ENCODE data around the gene CNBP.
"Not testable (repeated sequence)": the region's sequence is repeated elsewhere in the genome, so short reads cannot be mapped to it uniquely, and the experiment has no call there.

The CNBP gene

DNA sequence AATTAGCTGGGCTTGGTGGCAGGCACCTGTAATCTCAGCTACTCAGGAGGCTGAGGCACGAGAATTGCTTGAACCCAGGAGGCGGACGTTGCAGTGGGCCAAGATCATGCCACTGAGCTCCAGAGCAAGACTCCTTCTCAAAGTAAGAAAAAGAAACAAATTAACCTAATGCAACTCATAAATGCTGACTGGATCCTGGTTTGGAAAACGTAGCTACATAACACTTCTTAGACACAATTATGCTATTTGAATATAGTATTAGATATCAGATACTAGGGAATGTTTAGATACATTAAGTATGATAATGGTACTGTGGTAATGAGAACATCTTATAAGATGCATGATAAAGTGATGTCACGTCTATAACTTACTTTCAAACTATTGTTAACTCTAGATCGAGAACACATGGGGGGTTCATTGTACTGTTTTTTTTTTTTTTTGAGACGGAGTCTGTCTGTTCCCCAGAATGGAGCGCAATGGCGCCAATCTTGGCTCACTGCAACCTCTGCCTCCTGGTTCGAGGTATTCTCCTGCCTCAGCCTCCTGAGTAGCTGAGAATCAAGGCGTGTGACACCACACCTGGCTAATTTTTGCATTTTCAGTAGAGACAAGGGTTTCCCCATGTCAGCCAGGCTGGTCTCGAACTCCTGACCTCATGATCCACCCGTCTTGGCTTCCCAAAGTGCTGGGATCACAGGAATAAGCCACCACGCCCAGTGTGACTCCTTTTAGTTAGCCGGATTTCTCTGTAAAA lies 16.9 kb downstream of the CNBP start:
- TF ChIP-seq CTCF (IDR thresholded peaks at IDR 0.05; ENCODE audit: low read depth, low read length), result no peak
- no peak overlapping the region for H3K4me3 ChIP-seq (ENCODE audit: low read depth, low read length)

DNA sequence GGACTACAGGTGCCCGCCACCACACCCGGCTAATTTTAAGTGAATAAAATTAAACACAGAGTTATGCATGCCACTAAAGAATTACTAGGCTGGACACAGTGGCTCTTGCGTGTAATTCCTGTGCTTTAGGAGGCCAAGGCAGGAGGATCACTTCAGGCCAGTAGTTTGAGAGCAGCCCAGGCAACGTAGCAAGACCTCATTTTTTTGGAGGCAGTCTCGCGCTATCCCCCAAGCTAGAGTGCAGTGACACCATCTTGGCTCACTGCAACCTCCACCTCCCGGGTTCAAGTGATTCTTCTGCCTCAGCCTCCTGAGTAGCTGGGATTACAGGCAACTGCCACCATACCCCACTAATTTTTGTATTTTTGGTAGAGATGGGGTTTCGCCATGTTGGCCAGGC lies 18.1 kb downstream of the CNBP start:
- not testable (repeated sequence) for H3K4me3 ChIP-seq (ENCODE audit: low read depth, low read length)

DNA sequence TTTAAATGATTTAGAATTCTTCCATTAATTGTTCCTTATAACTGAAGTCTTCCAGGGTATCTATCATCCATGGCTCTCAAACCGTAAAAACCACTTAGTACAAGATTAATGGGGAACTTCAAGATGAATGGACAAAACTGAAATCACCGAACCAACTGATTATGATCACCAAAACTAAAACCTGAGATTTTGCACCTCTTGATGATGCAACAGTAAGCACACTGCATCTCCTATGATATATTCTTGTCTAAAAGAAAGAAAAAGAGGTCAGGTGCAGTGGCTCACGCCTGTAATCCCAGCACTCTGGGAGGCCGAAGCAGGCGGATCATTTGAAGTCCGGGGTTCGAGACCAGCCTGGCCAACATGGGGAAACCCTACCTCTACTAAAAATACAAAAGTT lies 19.2 kb downstream of the CNBP start:
- no peak overlapping the region for H3K4me3 ChIP-seq (ENCODE audit: low read depth, low read length)
- no peak for TF ChIP-seq CTCF (IDR thresholded peaks at IDR 0.05; ENCODE audit: low read depth, low read length)

- TF ChIP-seq CTCF (IDR thresholded peaks at IDR 0.05; ENCODE audit: low read depth, low read length), result peak; percentile 16; the same call in 1 of the 2 replicates
- H3K4me3 ChIP-seq (ENCODE audit: low read depth, low read length), result no peak overlapping the region
Measured at GRCh38 chr3:129162729-129163579, 20.7 kb downstream of the CNBP start.

DNA sequence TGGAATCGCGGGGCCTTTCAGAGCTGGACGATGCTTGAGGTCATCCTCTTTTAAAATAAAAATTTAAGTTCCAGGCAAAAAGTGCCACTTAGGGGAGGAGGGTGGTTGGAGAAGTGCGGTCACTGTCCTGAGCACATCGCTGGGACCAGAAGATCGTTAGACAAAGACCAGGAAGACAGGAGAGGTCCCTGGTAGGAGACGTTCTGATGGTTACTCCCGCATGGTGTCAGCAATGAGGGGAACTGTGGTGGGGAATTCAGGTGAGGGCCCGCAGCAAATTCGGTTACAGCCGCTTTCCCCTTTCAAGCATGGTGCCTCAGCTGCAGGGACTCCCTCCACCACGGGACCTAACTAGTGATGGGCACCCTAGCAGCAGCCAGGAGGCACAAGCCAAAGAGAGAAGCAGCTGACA lies 21.8 kb downstream of the CNBP start:
- no peak for TF ChIP-seq CTCF (IDR thresholded peaks at IDR 0.05; ENCODE audit: low read depth, low read length)
- peak overlapping the region; percentile 95 for H3K4me3 ChIP-seq (ENCODE audit: low read depth, low read length)

GRCh38 chr3:129160891-129161859 lies 22.5 kb downstream of the CNBP start, which contains the start of gene ISY1:
Gene ISY1 (minus strand): TSS chr3:129161063. CDS start chr3:129160975, 88 bp downstream.
- TF ChIP-seq CTCF (IDR thresholded peaks at IDR 0.05; ENCODE audit: low read depth, low read length), result peak; percentile 91

GRCh38 chr3:129144786-129145185 lies 38.9 kb downstream of the CNBP start:
- no peak for TF ChIP-seq CTCF (IDR thresholded peaks at IDR 0.05; ENCODE audit: low read depth, low read length)
- H3K4me3 ChIP-seq (ENCODE audit: low read depth, low read length), result no peak overlapping the region

More at GRCh38 chr3:129160891-129161859, 22.5 kb downstream of the CNBP start, which contains the start of gene ISY1:
- peak within 1 kb of the TSS; percentile 95 for H3K4me3 ChIP-seq (ENCODE audit: low read depth, low read length)

DNA sequence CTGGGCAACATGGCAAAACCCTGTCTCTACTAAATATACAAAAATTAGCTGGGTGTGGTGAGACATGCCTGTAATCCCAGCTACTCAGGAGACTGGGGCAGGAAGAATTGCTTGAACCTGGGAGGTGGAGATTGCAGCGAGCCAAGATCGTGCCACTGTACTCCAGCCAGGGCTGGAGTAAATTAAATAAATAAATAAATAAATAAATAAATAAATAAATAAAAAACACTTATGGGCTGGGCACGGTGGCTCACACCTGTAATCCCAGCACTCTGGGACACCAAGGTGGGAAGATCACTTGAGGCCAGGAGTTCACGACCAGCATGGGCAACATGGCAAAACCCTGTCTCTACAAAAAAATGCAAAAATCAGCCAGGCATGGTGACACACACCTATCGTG lies 42.7 kb downstream of the CNBP start:
- not testable (repeated sequence) for H3K4me3 ChIP-seq (ENCODE audit: low read depth, low read length)
